Measurements from ENCODE around the gene ACTN2.

GRCh38 chr1:236753964-236754363 lies 67.7 kb downstream of the ACTN2 start:
- no peak for TF ChIP-seq CTCF (IDR thresholded peaks at IDR 0.05; ENCODE audit: low read depth, low read length)
- TF ChIP-seq EZH2phosphoT487 (IDR thresholded peaks at IDR 0.05; ENCODE audit: low read depth) = no peak
